Fibroblast of mammary gland (primary cell): ENCODE measurements around the gene PGAP3.

ENCODE experiments used
- DNase-seq: peaks from one replicate; pipeline ENCODE4 v3.0.0-alpha.2; 2010; ENCODE audit warnings: low read depth
- H3K4me3 ChIP-seq: 2 replicates; pipeline ENCODE4 v1.5.1; 2011; ENCODE audit warnings: low read depth, mild to moderate bottlenecking, low read length, moderate library complexity; ENCODE audit not compliant: control insufficient read depth
- CTCF ChIP-seq: conservative IDR thresholded peaks from 2 replicates; pipeline ENCODE4 v1.5.1; 2011; ENCODE audit warnings: low read depth, low read length, inconsistent platforms; ENCODE audit not compliant: control insufficient read depth, insufficient read depth

PGAP3 gene

GRCh38 chr17:39722965-39723848 lies 35.4 kb upstream of the PGAP3 start:
- no peak overlapping the region for H3K4me3 ChIP-seq
- no peak for TF ChIP-seq CTCF
- DNase-seq = no peak

DNA sequence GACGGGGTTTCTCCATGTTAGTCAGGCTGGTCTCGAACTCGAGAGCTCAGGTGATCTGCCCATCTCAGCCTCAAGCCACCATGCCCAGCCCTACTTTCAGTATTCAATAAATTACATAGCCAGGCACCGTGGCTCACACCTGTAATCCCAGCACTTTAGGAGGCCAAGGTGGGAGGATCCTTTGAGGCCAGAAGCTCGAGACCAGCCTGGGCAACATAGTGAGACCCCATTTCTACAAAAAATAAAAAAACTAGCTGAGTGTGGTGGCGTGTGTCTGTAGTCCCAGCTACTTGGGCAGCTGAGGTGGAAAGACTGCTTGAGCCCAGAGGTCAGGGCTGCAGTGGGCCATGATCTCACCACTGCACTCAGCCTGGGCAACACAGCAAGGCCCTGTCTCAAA lies 34.2 kb upstream of the PGAP3 start:
- no peak for DNase-seq
- no peak overlapping the region for H3K4me3 ChIP-seq
- no peak for TF ChIP-seq CTCF

DNA sequence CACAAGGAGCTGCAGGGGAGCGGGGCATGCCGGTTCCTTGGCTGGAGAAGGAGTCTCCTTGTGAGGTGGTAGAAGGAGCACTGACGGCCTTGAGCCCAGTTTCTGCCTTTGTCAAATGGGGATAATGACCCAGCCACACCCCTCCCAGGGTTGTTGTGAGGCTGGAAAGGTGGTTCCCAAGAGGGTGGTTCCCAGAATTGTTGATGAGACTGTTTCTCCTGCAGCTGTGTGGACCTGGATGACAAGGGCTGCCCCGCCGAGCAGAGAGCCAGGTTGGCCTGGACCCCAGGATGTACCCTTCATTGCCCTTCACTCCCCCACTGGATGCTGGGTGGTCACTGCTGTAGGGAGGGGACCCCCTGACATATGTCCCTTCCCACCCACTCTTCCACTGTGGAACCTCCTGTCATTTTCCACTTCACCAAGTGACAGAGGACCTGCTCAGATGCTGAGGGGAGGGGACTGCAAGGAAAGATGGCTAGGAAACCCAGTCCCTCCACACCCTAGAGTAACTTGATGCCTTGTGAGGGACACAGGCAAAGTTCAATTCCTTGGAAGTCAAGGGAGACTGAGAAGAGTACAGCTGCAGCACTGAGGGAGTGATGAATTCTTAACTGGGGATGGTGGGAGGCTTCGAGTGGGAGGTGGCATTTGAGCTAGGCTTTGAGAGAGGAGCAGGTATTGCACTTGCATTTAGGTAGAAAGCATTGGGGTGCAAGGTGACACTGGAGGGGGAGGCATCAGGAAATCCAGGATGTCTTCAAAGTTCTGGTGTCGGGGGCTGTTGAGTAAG lies 31.9 kb upstream of the PGAP3 start:
- H3K4me3 ChIP-seq = no peak overlapping the region
- no peak for TF ChIP-seq CTCF
- DNase-seq = no peak

DNA sequence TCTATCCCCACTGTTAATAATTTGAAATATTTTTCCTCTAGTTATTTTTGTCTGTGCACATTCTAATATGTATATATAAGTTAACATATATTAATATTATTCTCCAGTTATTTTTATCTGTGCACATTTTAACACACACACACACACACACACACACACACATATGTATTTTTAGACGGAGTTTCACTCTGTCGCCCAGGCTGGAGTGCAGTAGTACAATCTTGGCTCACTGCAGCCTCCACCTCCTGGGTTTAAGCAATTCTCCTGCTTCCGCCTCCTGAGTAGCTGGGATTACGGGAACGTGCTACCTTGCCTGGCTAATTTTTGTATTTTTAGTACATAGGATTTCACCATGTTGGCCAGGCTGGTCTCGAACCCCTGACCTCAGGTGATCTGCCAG lies 29.8 kb upstream of the PGAP3 start:
- TF ChIP-seq CTCF = no peak
- H3K4me3 ChIP-seq = no peak overlapping the region
- DNase-seq = no peak

DNA sequence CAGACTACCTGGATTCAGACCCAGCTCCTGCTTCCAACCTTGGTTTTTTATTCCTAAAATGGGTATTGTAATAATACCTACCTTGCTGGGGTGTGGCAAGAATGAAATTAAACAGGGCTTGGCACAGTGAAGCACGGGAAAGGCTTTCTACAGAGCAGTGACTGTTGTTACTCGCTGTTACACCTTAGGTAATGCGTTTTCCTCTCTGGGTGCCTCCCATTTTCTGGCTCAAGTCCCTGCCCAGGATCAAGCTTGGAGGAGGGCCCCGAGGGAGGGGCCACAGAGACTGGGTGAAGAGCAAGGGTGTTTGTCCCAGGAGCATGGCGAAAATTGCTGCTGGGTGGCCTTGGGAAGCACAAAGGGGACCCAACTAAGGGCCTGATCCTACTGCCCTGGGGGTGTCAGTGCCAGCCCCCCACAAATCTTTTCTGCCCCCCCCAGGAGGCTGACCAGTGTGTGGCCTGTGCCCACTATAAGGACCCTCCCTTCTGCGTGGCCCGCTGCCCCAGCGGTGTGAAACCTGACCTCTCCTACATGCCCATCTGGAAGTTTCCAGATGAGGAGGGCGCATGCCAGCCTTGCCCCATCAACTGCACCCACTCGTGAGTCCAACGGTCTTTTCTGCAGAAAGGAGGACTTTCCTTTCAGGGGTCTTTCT lies 29.2 kb upstream of the PGAP3 start:
- no peak for TF ChIP-seq CTCF
- no peak overlapping the region for H3K4me3 ChIP-seq
- no peak for DNase-seq

DNA sequence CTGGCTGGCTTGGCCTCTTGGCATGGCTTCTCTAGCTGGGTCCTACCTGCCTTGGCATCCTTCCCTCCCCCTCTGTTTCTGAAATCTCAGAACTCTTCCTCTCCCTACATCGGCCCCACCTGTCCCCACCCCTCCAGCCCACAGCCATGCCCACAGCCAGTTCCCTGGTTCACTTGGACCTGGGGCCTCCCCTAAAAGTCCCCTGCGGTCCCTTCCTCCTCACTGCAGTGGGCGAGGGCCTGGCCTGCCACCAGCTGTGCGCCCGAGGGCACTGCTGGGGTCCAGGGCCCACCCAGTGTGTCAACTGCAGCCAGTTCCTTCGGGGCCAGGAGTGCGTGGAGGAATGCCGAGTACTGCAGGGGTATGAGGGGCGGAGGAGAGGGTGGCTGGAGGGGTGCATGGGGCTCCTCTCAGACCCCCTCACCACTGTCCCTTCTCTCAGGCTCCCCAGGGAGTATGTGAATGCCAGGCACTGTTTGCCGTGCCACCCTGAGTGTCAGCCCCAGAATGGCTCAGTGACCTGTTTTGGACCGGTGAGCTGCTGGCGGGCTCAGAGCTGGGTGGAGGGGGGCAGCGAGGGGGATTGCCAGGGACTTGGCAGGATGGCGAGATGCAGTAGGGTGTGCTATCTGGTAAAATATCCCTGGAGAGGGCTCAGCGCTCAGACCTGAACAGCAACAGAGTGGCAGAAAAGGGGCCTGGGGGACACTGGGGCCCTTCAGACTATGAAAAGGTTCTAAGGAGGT lies 28.4 kb upstream of the PGAP3 start:
- TF ChIP-seq CTCF = no peak
- H3K4me3 ChIP-seq = no peak overlapping the region
- no peak for DNase-seq
